PC-9 (cell line): ENCODE results near the gene RSPH9. TPM values are rescaled to one million over a fixed set of nuclear protein-coding genes. Genes with fewer than 3 reads are reported as not detected.

Source experiments
- BruUV-seq: library from RNA; stranded (reverse); fragments of 400-500 nt; replicated peaks from 2 replicates; lab custom pipeline; 2021; lab: Mats Ljungman, UMichigan
- CTCF ChIA-PET: fragments of 300-600 bp; sonication (Branson Sonifier 250); formaldehyde crosslinking; loops from one replicate; lab custom pipeline; 2022; ENCODE audit warnings: antibody characterized with exemption; lab: Charles Lee
- POLR2A ChIA-PET: fragments of 300-600 bp; sonication (Branson Sonifier 250); formaldehyde crosslinking; loops from one replicate; lab custom pipeline; 2022; ENCODE audit warnings: antibody characterized with exemption; ENCODE audit not compliant: unreplicated experiment; lab: Charles Lee
- DNase-seq, 2 experiments: peaks; one replicate each; pipeline versions ENCODE4 v3.0.0 to v3.0.0-alpha.2; 2015 to 2022; ENCODE audit warnings: mixed read lengths in 1 of 2
- H2AFZ ChIP-seq: fragments of 200-600 bp; sonication (generic); 2 replicates; pipeline ENCODE4 v1.8.1; 2017; ENCODE audit warnings: antibody characterized with exemption
- H3F3A ChIP-seq: fragments of 200-600 bp; sonication (generic); 2 replicates; pipeline ENCODE4 v1.8.1; 2017; ENCODE audit warnings: antibody characterized with exemption, mild to moderate bottlenecking, low read depth; ENCODE audit not compliant: insufficient read depth
- H3K27ac ChIP-seq: fragments of 200-600 bp; sonication (generic); 2 replicates; pipeline ENCODE4 v1.6.1; 2016; ENCODE audit warnings: mixed run types
- H3K27me3 ChIP-seq: fragments of 200-600 bp; sonication (generic); 2 replicates; pipeline ENCODE4 v1.6.1; 2016; ENCODE audit warnings: low read depth, mixed run types; ENCODE audit not compliant: insufficient read depth
- H3K36me3 ChIP-seq: fragments of 200-600 bp; sonication (generic); 2 replicates; pipeline ENCODE4 v1.6.1; 2016; ENCODE audit warnings: low read depth, mixed run types
- H3K4me1 ChIP-seq: fragments of 200-600 bp; sonication (generic); replicated peaks from 2 replicates; pipeline ENCODE4 v1.6.1; 2016; ENCODE audit warnings: mixed run types; ENCODE audit not compliant: insufficient read depth
- H3K4me2 ChIP-seq: fragments of 200-600 bp; sonication (generic); 2 replicates; pipeline ENCODE4 v1.6.1; 2017; ENCODE audit warnings: mixed run types
- H3K4me3 ChIP-seq: fragments of 200-600 bp; sonication (generic); 2 replicates; pipeline ENCODE4 v1.6.1; 2016; ENCODE audit warnings: mixed run types
- H3K79me2 ChIP-seq: fragments of 200-600 bp; sonication (generic); 2 replicates; pipeline ENCODE4 v1.6.1; 2017; ENCODE audit warnings: low read depth, mixed run types
- H3K9me2 ChIP-seq: fragments of 200-600 bp; sonication (generic); 2 replicates; pipeline ENCODE4 v1.8.1; 2017; ENCODE audit warnings: mild to moderate bottlenecking; ENCODE audit not compliant: insufficient read depth
- H3K9me3 ChIP-seq: fragments of 200-600 bp; sonication (generic); 2 replicates; pipeline ENCODE4 v1.8.1; 2016; ENCODE audit warnings: low read depth; ENCODE audit not compliant: insufficient read depth
- H4K20me1 ChIP-seq: fragments of 200-600 bp; sonication (generic); 2 replicates; pipeline ENCODE4 v1.8.1; 2017; ENCODE audit not compliant: insufficient read depth
- CTCF ChIP-seq: fragments of 200-600 bp; sonication (generic); conservative IDR thresholded peaks from 2 replicates; pipeline ENCODE4 v1.6.1; 2017; ENCODE audit warnings: mixed run types, antibody characterized with exemption, mild to moderate bottlenecking, moderate library complexity
- EZH2 ChIP-seq: fragments of 200-600 bp; sonication (generic); IDR thresholded peaks from 2 replicates; pipeline ENCODE4 v1.8.0; 2017; ENCODE audit warnings: antibody characterized with exemption, low read depth
- intact Hi-C: fragments of 100-400 bp; cut with micrococcal nuclease; formaldehyde crosslinking; loops from one replicate; pipeline ENCODE4 v1.10.0; 2022; ENCODE audit not compliant: unreplicated experiment
- total RNA-seq: library from RNA; stranded (reverse); gene quantifications from 2 replicates; pipeline ENCODE4 v1.2.3, GENCODE V29; 2021

Gene RSPH9
- total RNA-seq, 1 experiment from 2014 or later = not detected

GRCh38 chr6:43668151-43669028 is 23.6 kb downstream of the RSPH9 start:
- H2AFZ ChIP-seq = no peak overlapping the region
- no peaks in the 10 kb centered on the region for H3K9me3 ChIP-seq
- peak overlapping the region; percentile 69 for H3K4me2 ChIP-seq
- no peaks in the 10 kb centered on the region for H4K20me1 ChIP-seq
- POLR2A ChIA-PET = interaction anchor here (0.5 to 0.8 kb wide), 3 partner anchors 20 to 229 kb away, joined by 5 read pairs; partner anchors contain the start of gene MRPS18A
- no peaks in the 10 kb centered on the region for H3K79me2 ChIP-seq
- CTCF ChIA-PET = interaction anchor here (0.6 to 1.2 kb wide), 6 partner anchors 53 to 513 kb away, joined by 3 to 6 read pairs (median 4); no protein-coding TSS in a partner anchor
- no TSS peak for BruUV-seq
- H3K27me3 ChIP-seq = no peaks in the 10 kb centered on the region
- 0 out of 2 replicates have a peak, but pooled peaks cover 9% of the 10 kb centered on the region for H3K36me3 ChIP-seq
- TF ChIP-seq EZH2 = no peak
- TF ChIP-seq CTCF = peak; percentile 72
- H3K4me3 ChIP-seq = peak overlapping the region; percentile 25; the same call in 1 of the 2 replicates
- intact Hi-C loops = loop anchor here (1.0 to 5.0 kb wide), 7 partner anchors 30 to 669 kb away; no protein-coding TSS in a partner anchor
- H3K27ac ChIP-seq = peak overlapping the region; percentile 43
- DNase-seq = peak; percentile 79 to 86
- H3F3A ChIP-seq = peaks cover 33% of the 10 kb centered on the region
- peaks cover 62% of the 10 kb centered on the region for H3K4me1 ChIP-seq
- H3K9me2 ChIP-seq = no peaks in the 10 kb centered on the region

- no peak overlapping the region for H3K4me3 ChIP-seq
- H3K27ac ChIP-seq = peak overlapping the region; percentile 78
- ChIA-PET CTCF (interaction anchor here (0.5 to 1.4 kb wide), 4 partner anchors 16 to 99 kb away, joined by 3 to 18 read pairs (median 4); partner anchors contain the start of gene MRPS18A), POLR2A (interaction anchor here (0.9 kb wide), 1 partner anchor 40 kb away, joined by 7 read pairs; no protein-coding TSS in a partner anchor)
- DNase-seq = no peak
- BruUV-seq = no TSS peak
- H3K27me3 ChIP-seq = no peaks in the 10 kb centered on the region
- H3K36me3 ChIP-seq = peaks cover 9% of the 10 kb centered on the region; the same call in 1 of the 2 replicates
- H3F3A ChIP-seq = peaks cover 33% of the 10 kb centered on the region
- intact Hi-C loops = loop anchor here (2.0 to 5.0 kb wide), 6 partner anchors 30 to 668 kb away; no protein-coding TSS in a partner anchor
- H4K20me1 ChIP-seq = no peaks in the 10 kb centered on the region
- H3K4me2 ChIP-seq = peak overlapping the region; percentile 69
- no peak for TF ChIP-seq EZH2
- TF ChIP-seq CTCF = no peak
- H2AFZ ChIP-seq = no peak overlapping the region
- no peaks in the 10 kb centered on the region for H3K79me2 ChIP-seq
- peaks cover 62% of the 10 kb centered on the region for H3K4me1 ChIP-seq
- no peaks in the 10 kb centered on the region for H3K9me2 ChIP-seq
- no peaks in the 10 kb centered on the region for H3K9me3 ChIP-seq
Measured at GRCh38 chr6:43669050-43669921, 24.4 kb downstream of the RSPH9 start.
